Gastroesophageal sphincter (tissue), 4 donors: Measurements from ENCODE around the gene GATB. TPM values are rescaled to one million over a fixed set of nuclear protein-coding genes. Genes with fewer than 3 reads are reported as not detected.

Experiments used
- ATAC-seq: fragments of 150-250 bp; one replicate; pipeline ENCODE4 v1.9.1; 2016; ENCODE audit warnings: mild to moderate bottlenecking, moderate library complexity
- H3K27ac ChIP-seq, 4 donors: fragments of 200-600 bp; sonication (generic) in 3 of 4; 1 replicate in 3 of 4; 2 replicates in 1 of 4; pipeline ENCODE4 v1.5.1; 2016 to 2019
- H3K27me3 ChIP-seq: fragments of 200-600 bp; sonication (generic); one replicate; pipeline ENCODE4 v1.5.1; 2019
- H3K36me3 ChIP-seq, 2 donors: fragments of 200-600 bp; sonication (generic); one replicate each; pipeline ENCODE4 v1.5.1; 2019; ENCODE audit warnings: control low read depth in 1 of 2
- H3K4me1 ChIP-seq, 3 donors: fragments of 200-600 bp; sonication (generic); 1 replicate in 2 of 3; 2 replicates in 1 of 3; pipeline ENCODE4 v1.5.1; 2016 to 2019; ENCODE audit warnings: control low read depth in 2 of 3
- H3K4me3 ChIP-seq, 2 donors: fragments of 200-600 bp; sonication (generic); one replicate each; pipeline ENCODE4 v1.5.1; 2019; ENCODE audit warnings: mild to moderate bottlenecking in 1 of 2, moderate library complexity in 1 of 2
- H3K9me3 ChIP-seq, 3 donors: fragments of 200-600 bp; sonication (generic); one replicate each; pipeline ENCODE4 v1.5.1; 2017 to 2019; ENCODE audit warnings: control low read depth in 2 of 3
- CTCF ChIP-seq, 4 experiments: fragments of 200-600 bp in 2 of 4; fragments of 450-650 bp in 2 of 4; sonication (generic) in 1 of 4; IDR thresholded peaks; one replicate each; pipeline ENCODE4 v1.5.1; 2017 to 2019; ENCODE audit warnings: antibody characterized with exemption in 4 of 4, mild to moderate bottlenecking in 2 of 4, moderate library complexity in 2 of 4
- EP300 ChIP-seq: sonication (generic); formaldehyde crosslinking; IDR thresholded peaks from one replicate; pipeline ENCODE4 v1.6.1; 2017; ENCODE audit warnings: antibody characterized with exemption, mild to moderate bottlenecking
- POLR2A ChIP-seq, 2 donors: fragments of 450-650 bp; IDR thresholded peaks; one replicate each; pipeline ENCODE4 v1.6.1; 2017; ENCODE audit warnings: antibody characterized with exemption in 2 of 2, mild to moderate bottlenecking in 2 of 2, moderate library complexity in 1 of 2
- POLR2AphosphoS5 ChIP-seq: sonication (generic); formaldehyde crosslinking; IDR thresholded peaks from one replicate; pipeline ENCODE4 v1.6.1; 2017; ENCODE audit warnings: antibody characterized with exemption
- WGBS, 2 donors: methylation state at CpG; one replicate each; pipeline ENCODE4 v1.1.5; 2018; ENCODE audit warnings: low coverage in 1 of 2; 5-methylcytosine and 5-hydroxymethylcytosine counted together
- total RNA-seq, 4 donors: library from RNA; depleted of rRNA; stranded (reverse); fragments of >200 nt; gene quantifications; one replicate each; pipeline ENCODE4 v1.1.0, GENCODE V29; 2016

Gene GATB
- total RNA-seq, 4 donors from 2014 or later = 10.6 to 22.4 (median 16.6) TPM

DNA sequence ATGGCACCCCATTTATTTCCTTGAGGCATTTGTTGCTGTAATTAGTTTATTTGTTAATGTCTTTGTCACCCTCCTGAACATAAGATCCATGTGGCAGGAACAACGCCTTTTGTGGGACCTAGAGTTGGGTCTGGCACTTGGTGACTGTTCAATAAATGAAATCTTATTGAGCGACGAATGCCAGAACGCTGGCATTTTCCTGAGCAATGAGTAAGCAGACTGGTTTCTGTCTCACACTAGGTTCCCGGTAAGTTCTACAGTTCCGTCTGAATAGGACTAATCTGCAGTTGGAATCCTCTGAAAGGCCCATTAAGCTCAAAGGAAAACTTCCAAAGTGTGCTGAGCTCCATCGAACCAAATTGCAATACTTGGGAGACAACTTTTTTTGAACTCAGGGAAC lies 49.2 kb downstream of the GATB start:
- no peaks in the 10 kb centered on the region for H3K9me3 ChIP-seq
- no peak overlapping the region for H3K4me3 ChIP-seq
- TF ChIP-seq POLR2A (IDR thresholded peaks at IDR 0.05) (no peak), EP300 (no peak)
- H3K4me1 ChIP-seq = no peaks in the 10 kb centered on the region
- no peaks in the 10 kb centered on the region for H3K27me3 ChIP-seq
- H3K36me3 ChIP-seq = peaks cover 0 to 58% of the 10 kb centered on the region in 2 donors
- ATAC-seq = no peak
- WGBS, 2 donors = 80 to 83% methylated on average over 1 to 7 of the region's 7 CpGs
- no peak overlapping the region for H3K27ac ChIP-seq

DNA sequence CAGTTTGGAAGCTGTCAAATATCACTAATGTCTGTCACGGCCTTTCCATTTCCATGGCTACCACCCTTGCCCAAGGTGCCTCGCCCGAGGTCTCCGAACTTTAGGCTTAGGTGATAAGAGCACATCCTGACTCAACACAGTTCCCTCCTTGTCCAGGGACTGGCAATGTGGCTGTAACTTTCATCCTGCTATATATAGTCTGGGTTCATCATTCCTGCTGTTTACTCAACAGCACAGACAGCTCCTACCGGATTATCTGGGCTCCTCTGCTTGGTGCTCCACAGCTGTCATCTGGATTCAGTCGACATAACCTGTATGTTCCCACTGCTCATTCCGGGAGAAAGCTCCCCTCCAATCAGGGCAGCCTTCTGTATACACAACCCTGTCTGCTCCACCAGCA lies 51.2 kb downstream of the GATB start:
- H3K4me3 ChIP-seq = no peak overlapping the region
- no peaks in the 10 kb centered on the region for H3K9me3 ChIP-seq
- peaks cover 0 to 58% of the 10 kb centered on the region in 2 donors for H3K36me3 ChIP-seq
- H3K27me3 ChIP-seq = no peaks in the 10 kb centered on the region
- no peak overlapping the region for H3K27ac ChIP-seq
- no peak for ATAC-seq
- TF ChIP-seq EP300 (no peak), POLR2A (IDR thresholded peaks at IDR 0.05) (no peak), CTCF (IDR thresholded peaks at IDR 0.05) (no peak), POLR2AphosphoS5 (no peak)
- WGBS, 2 donors = 69 to 83% methylated on average over 5 to 6 of the region's 7 CpGs
- no peaks in the 10 kb centered on the region for H3K4me1 ChIP-seq

GRCh38 chr4:151709071-151709470 lies 51.7 kb downstream of the GATB start:
- H3K27me3 ChIP-seq = no peaks in the 10 kb centered on the region
- no peaks in the 10 kb centered on the region for H3K9me3 ChIP-seq
- no peak overlapping the region for H3K4me3 ChIP-seq
- no peak for ATAC-seq
- no peaks in the 10 kb centered on the region for H3K4me1 ChIP-seq
- TF ChIP-seq CTCF (IDR thresholded peaks at IDR 0.05) = no peak
- no peak for TF ChIP-seq POLR2A (IDR thresholded peaks at IDR 0.05)
- TF ChIP-seq EP300 = no peak
- TF ChIP-seq POLR2AphosphoS5 = no peak
- H3K27ac ChIP-seq = no peak overlapping the region
- 82 to 84% methylated on average over 6 of the region's 6 CpGs for WGBS, 2 donors
- H3K36me3 ChIP-seq = peaks cover 0 to 61% of the 10 kb centered on the region in 2 donors

DNA sequence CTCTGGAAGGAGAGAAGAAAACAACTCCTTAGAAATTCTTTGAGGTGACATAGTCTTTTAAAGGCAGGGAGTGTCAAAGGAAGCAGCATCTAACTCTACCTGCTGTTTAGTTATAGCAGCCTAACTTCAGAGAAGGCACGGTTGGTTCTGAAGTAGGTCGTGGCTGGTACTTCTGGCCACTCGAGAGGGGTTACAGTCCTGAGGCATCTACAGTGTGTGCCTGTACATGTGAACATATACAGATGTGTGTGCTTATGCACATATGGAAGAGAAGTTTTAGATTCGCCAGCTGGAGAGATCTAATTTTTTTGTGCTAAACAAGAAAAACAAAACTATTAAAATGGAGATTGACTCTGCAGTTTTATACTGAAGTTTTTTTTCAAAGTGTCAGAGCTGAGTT lies 52.7 kb downstream of the GATB start:
- WGBS, 2 donors = 89 to 100% methylated on average over 1 to 3 of the region's 4 CpGs
- TF ChIP-seq EP300 (no peak), CTCF (IDR thresholded peaks at IDR 0.05) (no peak)
- Histone ChIP-seq H3K27ac (no peak overlapping the region), H3K9me3 (no peaks in the 10 kb centered on the region), H3K4me3 (no peak overlapping the region), H3K4me1 (no peaks in the 10 kb centered on the region), H3K27me3 (no peaks in the 10 kb centered on the region), H3K36me3 (peaks cover 0 to 59% of the 10 kb centered on the region in 2 donors)
- ATAC-seq = no peak

- ATAC-seq = no peak
- Histone ChIP-seq H3K4me1 (no peaks in the 10 kb centered on the region), H3K36me3 (peaks cover 0 to 96% of the 10 kb centered on the region in 2 donors), H3K27ac (no peak overlapping the region), H3K27me3 (no peaks in the 10 kb centered on the region), H3K9me3 (no peaks in the 10 kb centered on the region), H3K4me3 (no peak overlapping the region)
- TF ChIP-seq EP300 (no peak), CTCF (IDR thresholded peaks at IDR 0.05) (no peak), POLR2AphosphoS5 (no peak), POLR2A (IDR thresholded peaks at IDR 0.05) (no peak)
- WGBS, 2 donors = 87 to 100% methylated on average over 3 of the region's 3 CpGs
Measured at GRCh38 chr4:151703401-151703800, 57.4 kb downstream of the GATB start.
